ENCODE data around the gene BANP.

Gene BANP

DNA sequence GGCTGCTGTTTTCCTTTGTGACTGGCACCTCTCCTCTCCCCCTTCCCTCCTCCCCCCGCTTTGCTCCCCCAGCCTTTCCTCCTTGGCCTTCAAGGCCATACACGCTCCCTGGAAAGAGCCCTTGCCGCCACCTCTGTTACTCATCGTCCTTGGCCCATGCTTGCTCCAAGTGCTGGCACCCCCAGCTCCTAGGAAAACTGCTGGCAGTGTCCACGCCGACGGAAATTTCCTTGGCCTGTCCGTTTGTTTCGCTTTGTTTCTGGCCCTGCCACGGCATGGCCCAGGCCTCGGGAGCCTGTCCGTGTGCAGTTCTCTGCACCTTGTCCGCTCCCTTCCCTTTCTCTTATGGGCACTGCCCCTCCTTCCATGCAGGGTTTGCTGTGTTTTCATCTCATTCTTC, 32.9 kb upstream of the BANP start:
- TF ChIP-seq CTCF (conservative IDR thresholded peaks at IDR 0.05): no peak
- no peak for TF ChIP-seq ZFX (IDR thresholded peaks at IDR 0.05)
- H3K27ac ChIP-seq: no peak overlapping the region

DNA sequence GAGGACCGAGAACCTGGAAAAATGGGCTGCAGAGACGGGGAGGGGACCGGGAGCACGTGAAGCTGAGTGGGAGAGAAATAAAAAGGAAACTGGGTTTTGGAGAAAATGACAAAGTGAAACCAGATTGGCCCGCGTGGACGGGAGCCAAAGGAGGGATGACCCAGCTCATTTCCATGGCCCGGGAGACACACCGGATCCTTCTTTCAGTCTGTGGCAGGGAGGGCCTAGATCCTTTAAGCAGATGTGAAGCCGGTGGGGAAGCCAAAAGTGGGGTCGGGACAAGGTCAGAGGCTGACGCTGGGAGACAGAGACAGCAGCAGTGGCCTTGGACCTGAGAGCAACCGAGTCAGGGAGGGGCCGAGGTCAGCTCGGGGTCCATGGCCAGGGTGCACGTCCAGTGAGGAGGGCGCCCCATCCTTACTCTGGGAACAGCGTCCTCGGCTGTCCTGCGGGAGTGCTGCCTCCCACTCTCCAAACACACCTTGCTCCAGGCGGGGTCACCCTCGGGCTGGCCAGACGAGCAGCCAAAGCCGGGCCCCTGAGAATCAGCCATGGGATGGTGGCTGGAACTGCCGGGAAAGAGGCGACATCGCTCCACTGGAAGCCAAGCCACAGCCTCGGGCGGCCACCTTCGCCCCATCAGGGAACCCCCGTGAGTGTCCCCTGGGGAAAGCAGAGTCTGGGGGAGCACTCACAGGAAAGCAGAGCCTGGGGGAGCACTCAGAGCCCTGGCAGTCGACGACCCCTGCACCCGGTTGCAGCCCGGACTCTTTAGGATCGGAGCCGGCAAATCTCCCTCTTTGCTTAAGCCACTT, 32.2 kb upstream of the BANP start:
- TF ChIP-seq CTCF (conservative IDR thresholded peaks at IDR 0.05): no peak
- no peak for TF ChIP-seq ZFX (IDR thresholded peaks at IDR 0.05)
- H3K27ac ChIP-seq: no peak overlapping the region

- TF ChIP-seq ZFX (IDR thresholded peaks at IDR 0.05) (no peak), CTCF (conservative IDR thresholded peaks at IDR 0.05) (no peak)
- H3K27ac ChIP-seq: no peak overlapping the region
Observed at GRCh38 chr16:87919681-87919994, 31.6 kb upstream of the BANP start.

GRCh38 chr16:87921236-87921773, 29.9 kb upstream of the BANP start:
- TF ChIP-seq ZFX (IDR thresholded peaks at IDR 0.05): no peak
- TF ChIP-seq CTCF (conservative IDR thresholded peaks at IDR 0.05): no peak
- H3K27ac ChIP-seq: no peak overlapping the region

DNA sequence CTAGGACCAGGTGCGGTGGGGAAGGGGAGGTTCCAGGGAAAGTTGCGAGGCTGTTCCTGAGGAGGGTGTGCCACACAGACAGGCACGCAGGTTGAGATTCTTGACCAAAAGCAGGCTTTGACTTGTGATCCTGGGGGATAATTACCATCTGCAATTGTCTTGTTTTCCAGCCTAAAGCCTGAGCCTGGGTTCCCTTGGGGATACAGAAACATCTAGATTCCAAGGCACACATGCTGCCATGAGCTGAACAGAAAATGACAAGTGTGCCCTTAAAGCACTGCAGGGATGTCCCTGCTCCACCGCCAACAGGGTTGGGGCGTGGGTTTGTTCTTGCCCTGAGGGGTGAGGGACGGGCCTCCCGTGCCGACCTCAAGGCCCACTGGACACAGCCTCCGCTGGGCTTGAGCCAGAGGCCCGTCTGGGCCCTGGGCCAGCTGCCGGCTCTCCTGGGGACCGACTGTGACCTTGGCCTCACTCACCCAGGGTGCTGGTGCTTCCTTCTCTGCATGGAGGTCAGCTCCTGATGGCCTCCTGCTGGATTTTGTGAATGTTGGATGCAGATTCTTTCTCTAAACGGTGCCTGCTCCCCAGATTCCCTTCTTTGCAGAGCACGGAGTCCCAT, 28.9 kb upstream of the BANP start:
- no peak overlapping the region for H3K27ac ChIP-seq
- TF ChIP-seq ZFX (IDR thresholded peaks at IDR 0.05) (no peak), CTCF (conservative IDR thresholded peaks at IDR 0.05) (no peak)

DNA sequence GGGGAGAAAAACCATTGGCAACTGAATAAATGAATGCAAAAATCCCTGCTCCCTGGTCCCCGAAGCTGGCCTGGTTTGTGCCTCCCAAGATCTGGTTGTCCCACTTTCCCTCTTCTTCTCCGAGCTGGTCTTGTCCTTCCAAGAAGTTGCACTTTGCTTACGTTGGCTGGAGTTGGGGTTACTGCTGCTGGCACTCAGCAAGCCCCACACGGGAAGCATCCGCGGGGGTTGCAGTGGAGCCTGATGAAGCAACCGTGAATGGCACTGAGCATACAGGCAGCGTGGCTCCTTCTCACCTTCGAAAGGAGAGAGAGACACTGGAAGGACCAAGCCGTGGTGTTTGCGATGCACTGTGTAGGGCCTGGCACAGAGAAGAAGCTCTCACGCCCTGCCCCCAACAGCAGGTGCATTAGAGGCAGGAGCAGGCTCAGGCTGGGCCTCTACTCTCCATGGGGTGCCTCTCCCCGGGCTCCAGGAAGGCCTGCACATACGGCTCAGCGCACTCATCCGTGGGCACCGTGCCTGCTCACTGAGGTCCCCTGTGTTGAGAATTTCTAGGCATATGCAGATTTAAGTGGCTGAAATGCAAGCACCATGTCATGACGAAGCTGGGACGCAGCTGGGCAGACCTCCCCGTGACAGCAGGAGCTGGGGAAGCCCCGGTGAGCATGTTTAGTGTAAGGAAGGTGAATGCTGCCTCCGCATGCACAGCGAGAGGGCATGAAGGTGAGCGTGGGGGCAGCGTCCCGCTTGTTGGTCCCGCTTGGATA, 27.0 kb upstream of the BANP start:
- TF ChIP-seq CTCF (conservative IDR thresholded peaks at IDR 0.05): no peak
- TF ChIP-seq ZFX (IDR thresholded peaks at IDR 0.05): no peak
- H3K27ac ChIP-seq: peak overlapping the region; percentile 63

All from C4-2B (cell line).